Stimulated activated CD4-positive, alpha-beta T cell treated with anti-CD3 and anti-CD28 coated beads, Interleukin-1b, Interleukin-23, amount 100 ng/mL, for 24 hours (primary cell): ENCODE results near the gene KCNG1.
"Not testable (repeated sequence)": the region's sequence is repeated elsewhere in the genome, so short reads cannot be mapped to it uniquely, and the experiment has no call there.

Experiments used
- DNase-seq, 4 experiments: peaks; one replicate each; pipeline ENCODE4 v3.0.0-alpha.2; 2020; ENCODE audit warnings: low read depth in 4 of 4, low spot score in 1 of 4

The KCNG1 gene

DNA sequence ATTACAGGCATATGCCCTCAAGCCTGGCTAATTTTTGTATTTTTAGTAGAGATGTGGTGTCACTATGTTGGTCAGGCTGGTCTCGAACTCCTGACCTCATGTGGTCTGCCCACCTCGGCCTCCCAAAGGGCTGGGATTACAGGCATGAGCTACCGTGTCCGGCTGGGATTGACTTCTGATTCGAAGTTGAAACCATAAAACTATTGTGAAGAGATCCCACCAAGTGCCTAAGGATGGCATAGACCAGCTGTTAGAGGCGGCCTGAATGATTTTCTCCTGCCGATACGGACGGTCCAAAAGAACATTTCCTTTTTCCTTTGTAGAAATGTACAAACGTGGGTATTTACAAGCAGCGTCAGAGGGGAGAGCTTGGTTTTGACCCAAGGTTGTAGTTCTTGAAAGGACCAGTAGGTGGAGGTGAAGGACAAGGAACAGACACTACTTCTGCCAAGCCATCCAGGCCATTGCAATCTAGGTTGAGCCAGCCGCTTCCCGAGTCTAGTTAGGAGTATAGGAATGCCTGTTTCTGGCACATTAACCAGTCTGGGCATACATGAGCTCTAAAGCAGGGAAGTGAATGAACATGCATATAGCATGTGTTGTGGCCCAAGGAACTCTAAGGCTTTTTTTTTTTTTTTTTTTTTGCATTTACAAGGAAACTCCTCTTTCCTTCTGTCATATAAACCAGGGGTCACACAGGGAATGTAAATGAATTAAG lies 35.3 kb downstream of the KCNG1 start:
- peak; percentile 33 to 53 (median 48) for DNase-seq

DNA sequence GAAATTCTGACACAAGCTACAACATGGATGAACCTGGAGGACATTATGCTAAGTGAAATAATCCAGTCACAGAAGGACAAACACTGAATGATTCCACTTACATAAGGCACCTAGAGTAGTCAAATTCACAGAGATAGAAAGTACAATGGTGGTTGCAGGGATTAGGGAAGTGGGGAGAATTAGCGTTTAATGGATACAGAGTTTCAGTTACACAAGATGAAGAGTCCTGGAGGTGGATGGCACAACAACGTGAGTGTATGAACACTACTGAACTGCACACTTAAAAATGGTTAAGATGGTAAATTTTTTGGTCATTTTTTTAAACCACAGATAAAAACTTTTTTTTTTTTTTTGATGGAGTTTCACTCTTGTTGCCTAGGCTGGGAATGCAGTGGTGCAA lies 39.6 kb downstream of the KCNG1 start:
- DNase-seq, result no peak

DNA sequence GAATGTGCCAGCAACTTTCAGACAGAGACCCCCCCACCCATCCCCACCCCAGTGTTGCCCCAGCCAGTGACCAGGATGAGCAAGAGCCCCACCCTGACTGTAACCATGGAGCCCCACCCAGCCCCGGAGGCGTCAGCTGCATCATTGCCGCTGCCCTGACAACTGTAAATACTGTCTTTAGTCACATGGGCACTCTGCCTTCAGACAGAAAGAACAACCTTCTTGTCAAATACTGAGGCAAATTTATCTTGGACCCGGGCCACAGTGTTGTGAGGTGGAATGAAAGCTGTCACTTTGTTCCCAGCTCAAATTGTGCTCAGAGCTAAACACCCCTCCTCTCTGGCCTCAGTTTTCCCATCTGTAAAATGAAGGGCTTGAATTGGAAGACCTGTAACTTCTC lies 40.5 kb downstream of the KCNG1 start:
- DNase-seq, result no peak

DNA sequence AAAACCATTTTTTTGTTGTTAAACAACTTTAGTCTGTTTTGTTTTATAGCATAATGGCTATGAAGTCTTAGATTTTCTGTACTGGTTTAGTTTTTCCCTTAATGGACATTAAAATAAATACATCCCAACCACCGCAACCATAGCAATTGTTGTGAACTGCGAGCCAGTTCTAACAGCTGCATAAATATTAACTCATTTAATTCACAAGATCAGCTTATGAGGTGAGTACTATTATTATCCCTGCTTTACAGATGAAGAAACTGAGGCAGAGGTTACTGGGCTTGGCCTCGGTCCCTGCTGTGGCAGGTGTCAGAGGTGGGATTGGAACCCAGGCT lies 41.2 kb downstream of the KCNG1 start:
- DNase-seq, result no peak

DNA sequence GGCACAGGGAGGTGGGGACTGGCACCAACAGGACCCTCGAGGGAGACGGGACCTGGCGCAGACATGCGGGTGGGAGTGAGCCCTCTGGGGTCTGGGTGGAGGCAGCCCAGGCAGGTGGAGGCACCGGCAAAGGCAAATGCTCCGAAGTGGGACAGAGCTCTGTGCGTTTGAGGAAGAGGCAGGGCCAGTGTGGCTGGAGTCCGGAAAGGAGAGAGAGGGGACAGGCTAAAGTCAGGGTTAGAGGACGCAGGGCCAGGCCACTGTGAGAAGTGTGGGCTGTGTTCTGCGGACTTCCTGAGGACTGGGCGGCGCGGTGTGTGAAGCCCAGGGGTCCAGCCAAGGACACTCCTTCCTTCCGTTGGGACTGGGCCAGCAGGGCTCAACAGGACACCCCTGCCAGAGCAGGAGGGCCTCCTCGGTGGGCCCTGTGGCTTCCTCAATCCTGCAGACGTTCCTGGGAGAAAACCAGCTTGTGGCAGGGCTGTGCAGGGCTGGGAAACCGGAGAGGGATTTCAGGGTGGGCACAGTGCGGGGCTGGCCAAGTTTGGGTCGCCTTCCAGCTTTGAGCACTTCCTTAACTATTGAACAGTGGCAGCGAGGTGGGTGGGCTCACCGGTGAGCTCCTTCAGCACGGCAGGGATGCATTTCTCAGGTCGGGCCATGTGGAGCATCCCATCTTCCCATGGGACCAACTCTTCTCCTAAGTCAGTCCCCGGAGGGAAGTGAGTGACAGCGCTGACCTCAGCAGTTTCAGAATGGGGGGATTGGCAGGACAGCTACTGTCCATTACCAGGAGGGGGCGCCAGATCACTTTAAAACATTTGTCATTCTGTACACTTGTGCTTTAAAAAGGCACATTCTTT lies 41.8 kb downstream of the KCNG1 start:
- peak; percentile 48 to 60 (median 54) for DNase-seq

DNA sequence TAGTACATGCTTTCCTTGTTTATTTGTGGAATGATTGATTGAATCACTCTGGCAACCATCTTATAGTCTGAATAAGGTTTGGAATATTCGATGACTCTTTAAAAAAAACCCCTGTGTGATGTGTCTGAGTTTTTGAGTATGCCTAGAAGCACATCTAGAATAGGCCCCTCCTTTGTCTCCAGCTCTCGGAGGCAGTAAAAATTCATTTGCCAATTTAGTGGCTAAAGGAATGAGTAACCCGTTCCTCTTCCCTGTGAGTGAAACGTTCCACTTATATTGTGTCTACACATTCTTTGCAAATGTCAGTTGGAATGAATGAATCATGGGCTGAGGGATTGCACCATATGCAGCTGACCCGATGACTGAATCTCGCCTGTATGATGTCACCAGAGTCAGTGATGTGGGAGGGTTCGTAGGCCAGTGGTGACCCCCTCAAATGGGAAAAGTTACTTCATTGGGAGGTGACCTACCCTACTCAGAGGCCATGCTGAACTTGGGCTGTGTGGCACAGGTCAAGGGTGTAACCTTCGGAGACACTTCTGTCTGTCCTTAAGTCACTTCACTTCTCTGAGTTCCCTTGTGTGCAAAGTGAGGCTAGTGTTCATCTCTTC lies 42.7 kb downstream of the KCNG1 start:
- DNase-seq, result peak in 1 of 4 experiments; percentile 30

DNA sequence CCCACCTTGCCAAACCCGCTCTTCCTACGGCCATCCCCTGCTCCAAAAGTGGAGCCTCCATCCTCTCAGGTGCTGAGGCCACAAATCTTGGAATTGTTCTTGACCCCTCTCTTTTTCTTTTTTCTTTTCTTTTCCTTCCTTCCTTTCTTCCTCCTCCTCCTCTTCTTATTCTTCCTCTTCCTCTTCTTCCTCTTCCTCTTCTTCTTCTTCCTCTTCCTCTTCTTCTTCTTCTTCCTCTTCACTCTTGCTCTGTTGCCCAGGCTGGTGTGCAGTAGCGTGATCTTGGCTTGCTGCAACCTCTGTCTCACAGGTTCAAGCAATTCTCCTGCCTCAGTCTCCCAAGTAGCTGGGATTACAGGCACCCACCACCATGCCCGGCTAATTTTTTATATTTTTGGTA lies 44.4 kb downstream of the KCNG1 start:
- DNase-seq, result not testable (repeated sequence)

DNA sequence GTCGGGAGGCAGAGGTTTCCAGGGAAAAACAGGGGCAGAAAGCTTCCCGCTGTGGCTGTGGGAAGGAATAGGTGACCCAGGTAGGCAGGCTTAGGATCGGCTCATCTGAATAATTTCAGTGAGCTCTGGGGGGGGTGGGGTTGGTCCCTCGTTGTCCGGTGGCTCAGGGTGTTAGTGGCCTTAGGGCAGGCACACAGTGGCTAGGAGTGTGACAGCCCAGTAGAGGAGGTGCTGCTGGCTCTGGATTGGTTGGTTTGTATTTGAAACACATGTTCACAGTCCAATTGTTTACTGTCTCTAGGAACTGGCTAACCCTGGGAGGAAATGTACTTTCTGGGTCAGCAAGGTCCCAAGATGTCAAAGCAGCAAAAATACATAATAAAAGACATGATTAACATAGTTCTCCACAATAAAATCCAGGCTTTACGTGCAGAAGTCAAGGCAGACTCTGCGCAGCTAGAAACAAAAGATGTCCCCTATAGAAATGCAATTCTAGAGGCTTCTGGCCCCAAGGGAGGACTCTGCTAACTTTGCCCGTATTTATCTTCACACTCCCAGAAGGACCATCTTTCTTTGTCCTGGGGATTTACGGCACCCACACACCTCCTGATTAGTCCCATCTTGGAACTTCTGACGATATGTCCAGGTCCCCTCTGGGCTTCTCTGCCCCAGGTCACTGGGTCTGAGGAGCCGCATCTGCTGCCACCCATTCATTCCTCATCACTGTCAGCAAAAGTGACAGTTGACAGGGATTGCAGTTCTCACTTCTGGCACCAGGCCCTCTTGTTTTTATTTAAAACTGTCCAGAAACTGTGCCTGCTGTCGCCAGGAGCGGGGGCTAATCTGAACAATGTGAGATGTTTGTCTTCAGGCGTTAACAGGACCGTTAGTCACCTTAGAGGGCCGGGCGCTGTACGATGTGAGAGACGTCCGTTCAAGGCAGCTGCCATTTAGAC lies 45.6 kb downstream of the KCNG1 start:
- DNase-seq, result no peak

DNA sequence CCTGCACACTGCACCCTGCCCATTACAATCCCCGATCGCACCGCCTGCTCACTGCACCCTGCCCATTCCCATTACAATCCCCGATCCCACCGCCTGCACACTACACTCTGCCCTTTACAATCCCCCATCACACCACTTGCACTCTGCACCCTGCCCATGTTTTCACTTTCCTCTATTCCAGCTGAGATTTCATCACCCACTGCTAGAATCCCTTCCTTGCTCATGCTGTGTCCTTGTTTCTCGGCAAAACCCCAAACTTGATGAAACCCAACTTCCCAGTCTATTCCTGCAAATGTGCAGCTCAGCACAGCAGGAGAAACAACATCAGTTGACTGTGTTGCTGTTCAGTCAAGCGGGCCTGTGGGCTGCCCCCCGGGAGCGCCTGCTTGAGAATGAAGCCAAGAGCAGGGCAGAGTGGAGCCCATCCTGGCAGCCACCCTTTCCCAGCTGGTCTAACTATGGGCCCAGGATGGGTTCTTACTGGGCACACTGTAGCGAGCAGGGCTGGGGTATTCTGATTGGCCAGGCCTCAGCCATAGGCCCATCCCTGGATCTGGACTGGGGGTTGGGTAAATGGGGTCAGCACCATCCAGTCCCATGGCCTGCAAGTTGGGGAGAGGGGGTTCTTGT lies 47.1 kb downstream of the KCNG1 start:
- DNase-seq, result no peak

DNA sequence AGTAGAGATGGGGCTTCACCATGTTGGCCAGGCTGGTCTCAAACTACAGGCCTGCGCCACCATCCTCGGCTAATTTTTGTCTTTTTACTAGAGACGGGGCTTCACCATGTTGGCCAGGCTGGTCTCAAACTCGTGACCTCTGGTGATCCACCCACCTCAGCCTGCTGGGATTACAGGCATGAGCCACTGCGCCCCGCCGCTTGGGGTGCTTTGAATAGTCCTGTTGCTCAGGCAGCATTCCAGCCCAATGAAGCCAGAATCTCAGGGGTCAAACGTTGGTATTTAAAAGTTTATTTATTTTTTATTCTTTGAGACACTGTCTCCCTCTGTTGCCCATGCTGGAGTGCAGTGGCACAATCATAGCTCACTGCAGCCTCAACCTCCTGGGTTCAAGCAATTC lies 53.0 kb downstream of the KCNG1 start:
- DNase-seq, result no peak

DNA sequence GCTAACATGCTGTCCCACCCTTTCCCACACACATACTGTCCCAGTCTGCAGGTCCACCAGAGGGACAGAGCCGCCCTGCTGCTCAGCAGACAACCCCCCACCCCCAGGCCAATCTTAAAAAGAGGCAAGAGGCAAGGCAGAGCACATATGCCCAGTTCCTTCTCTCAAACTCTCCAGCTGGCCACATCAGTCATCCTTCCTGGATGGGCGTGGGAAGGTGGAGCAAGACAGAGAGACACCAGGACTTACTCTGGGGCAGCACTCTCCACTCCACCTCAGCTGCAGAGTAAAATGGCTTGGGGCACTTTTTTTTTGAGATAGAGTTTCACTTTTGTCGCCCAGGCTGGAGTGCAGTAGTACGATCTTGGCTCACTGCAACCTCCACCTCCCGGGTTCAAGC lies 53.5 kb downstream of the KCNG1 start:
- no peak for DNase-seq

DNA sequence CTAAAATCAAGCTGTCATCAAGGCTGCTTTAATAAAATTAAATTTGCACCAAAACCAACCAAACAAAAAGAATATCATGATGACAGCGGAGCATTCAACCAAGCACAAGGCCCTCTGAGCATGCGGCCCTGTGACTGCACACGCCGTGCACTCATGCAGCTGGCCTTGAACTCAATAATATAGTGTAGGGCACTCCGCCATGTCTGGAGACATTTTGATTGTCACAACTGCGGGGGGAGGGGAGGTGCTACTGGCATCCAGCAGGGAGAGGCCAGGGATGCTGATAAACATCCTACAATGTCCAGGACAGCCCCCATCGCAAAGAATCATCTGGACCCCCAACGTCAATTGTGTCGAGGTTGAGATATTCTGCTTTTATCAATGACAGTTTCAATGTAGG lies 54.6 kb downstream of the KCNG1 start:
- no peak for DNase-seq

DNA sequence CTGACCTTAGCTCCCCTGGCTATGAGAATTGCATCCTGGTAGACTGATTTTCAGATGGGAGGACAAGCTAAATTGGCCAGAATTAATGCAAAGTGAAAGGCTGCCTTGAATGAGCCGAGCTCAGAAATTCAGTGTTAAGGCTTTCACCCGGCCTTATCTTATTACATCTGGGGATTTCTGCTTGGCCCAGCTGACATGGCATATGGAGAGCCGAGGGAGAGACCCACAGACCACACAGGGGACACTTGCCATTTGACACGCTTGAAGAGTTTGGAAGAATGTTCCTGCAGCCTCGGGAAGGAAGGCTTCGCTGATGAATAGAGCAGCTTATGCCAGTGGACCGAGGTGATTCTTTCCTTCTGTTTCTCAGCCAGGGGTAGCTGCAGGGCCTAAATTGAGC lies 55.3 kb downstream of the KCNG1 start:
- no peak for DNase-seq

DNA sequence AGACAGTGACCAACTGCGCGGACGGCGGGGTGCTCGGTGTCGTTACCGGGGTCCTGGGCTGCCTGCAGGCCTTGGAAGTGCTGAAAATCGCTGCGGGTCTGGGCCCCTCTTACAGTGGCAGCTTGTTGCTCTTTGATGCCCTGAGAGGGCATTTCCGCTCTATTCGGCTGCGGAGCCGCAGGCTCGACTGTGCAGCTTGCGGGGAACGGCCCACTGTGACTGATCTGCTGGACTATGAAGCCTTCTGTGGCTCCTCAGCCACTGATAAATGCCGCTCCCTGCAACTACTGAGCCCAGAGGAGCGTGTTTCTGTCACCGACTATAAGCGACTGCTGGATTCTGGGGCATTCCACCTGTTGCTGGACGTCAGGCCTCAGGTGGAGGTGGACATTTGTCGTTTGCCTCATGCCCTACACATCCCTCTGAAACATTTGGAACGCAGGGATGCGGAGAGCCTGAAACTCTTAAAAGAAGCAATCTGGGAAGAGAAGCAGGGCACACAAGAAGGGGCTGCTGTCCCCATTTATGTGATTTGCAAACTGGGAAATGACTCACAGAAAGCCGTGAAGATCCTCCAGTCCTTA lies 63.3 kb downstream of the KCNG1 start:
- DNase-seq, result no peak

DNA sequence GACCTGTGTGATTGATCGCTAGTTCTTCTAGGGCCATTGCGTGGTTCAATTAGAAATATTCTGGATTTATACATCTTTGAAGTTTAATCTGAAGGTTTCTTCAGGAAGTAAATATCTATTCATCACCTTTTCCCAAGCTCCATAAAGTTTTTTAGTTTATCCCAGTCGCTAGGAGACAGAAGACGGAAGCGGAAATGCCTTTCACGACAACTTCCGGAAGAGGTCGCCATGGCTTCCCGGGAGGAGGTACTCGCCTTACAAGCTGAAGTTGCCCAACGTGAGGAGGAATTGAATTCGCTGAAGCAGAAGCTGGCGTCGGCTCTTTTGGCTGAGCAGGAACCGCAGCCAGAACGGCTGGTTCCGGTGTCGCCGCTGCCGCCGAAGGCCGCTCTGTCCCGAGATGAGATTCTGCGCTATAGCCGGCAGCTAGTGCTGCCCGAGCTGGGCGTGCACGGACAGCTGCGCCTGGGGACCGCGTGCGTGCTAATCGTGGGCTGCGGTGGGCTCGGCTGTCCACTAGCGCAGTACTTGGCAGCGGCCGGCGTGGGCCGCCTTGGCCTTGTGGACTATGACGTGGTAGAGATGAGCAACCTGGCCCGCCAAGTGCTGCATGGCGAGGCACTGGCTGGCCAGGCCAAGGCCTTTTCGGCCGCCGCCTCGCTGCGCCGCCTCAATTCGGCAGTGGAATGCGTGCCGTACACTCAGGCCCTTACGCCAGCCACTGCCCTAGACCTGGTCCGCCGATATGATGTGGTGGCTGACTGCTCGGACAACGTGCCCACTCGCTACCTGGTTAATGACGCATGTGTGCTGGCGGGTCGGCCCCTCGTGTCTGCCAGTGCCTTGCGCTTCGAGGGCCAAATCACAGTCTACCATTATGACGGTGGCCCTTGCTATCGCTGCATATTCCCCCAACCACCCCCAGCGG lies 64.0 kb downstream of the KCNG1 start, which contains the start of gene MOCS3:
Gene MOCS3 (plus strand): TSS at position 204 of the 928 bp plus-strand sequence. CDS start 25 bp downstream, at position 229.
- peak in 3 of 4 experiments; percentile 62 to 79 (median 64) for DNase-seq

DNA sequence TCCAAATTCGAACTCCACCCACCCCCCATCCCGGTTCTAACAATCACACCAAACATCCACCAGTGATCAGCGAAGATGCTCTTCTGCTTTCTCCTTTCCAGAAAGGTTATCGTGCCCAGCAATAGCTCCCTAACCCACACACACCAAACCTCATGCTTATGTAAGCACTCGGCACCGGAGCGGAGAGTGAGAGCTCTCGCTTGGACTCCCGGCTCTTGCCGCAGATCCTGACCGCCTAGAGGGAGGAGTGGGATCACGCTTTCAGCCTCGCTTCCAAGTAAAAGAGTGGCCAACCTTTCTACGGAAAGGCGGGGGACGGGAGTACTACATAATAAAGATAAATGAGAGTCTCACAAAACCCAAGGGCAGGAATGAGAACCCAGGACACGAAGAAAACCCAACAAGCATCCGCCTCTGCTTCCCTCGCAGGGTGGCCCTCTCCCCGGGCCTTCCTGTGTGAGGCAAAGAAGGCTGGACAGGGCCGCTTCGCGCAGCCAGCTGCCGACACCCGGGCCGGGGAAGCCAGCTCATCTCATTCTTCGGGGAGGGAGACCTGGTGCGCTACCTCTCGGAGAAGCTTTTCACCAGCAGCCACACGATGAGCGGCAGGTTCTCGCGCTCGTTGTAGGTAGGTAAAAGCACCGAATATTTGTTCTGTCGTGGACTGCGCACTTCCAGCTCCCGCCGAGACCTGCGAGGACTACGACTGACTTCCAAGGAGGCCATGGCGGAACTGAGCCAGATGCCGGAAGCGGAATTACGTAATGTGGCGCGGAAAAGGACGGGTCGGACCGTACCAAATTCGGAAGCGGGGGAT lies 64.9 kb downstream of the KCNG1 start, which contains the start of gene DPM1:
Gene DPM1 (minus strand): TSS at position 735 of the 817 bp plus-strand sequence. CDS start 9 bp downstream, at position 726.
- peak; percentile 75 to 85 (median 80) for DNase-seq

DNA sequence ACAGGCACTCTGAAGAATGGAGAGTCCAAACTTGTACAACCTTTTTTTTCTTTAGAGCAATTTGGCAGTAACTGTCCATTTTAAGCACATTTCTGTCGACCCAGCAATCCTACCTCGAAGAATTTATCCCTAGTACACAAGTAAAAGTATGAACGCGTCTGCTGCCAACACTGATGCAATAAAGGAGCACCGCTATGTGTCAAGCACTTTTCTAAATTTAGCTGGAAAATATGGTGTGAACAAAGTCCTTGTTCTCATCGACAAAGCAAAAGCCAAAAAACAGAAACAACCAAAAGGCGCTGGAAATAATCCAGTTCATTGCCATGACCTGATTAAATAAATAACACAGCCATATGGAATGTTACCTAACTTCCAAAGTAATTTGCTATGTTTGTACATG lies 65.6 kb downstream of the KCNG1 start:
- DNase-seq, result no peak

DNA sequence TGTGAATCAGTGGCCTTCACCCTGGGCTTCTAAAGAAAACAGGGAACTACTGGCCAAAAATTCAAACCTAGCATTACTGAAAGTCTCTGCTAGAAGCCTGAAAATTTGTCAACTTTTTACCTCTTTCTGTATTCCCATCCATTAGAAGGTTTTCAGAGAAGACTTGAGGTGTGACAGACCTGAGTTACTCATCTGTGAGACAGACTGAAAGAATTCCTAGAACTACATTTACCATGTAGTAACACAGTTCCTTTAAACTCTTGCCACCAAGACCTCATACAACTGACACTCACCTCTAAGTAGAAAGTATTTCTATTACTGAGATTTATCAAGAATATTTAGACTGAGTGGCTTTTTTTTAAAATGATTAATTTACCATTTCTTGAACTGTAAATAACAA lies 69.1 kb downstream of the KCNG1 start:
- no peak for DNase-seq
